ENCODE measurements around the gene FGGY. TPM values are rescaled to one million over a fixed set of nuclear protein-coding genes. Genes with fewer than 3 reads are reported as not detected.

The FGGY gene
- total RNA-seq, 1 experiment from 2014 or later, result 14.6 TPM

- H3K4me1 Mint-ChIP-seq, result peaks cover 7 to 8% of the 10 kb centered on the region in 2 experiments; a peak in 2 of 4 replicates
- Histone ChIP-seq H3K27ac (ENCODE audit: insufficient read length, low read depth, low read length) (no peak overlapping the region), H3K4me1 (ENCODE audit: insufficient read depth, low read length) (no peaks in the 10 kb centered on the region), H3K9me3 (ENCODE audit: control insufficient read depth, low read depth, low read length) (no peaks in the 10 kb centered on the region), H3K56ac (ENCODE audit: insufficient read length, low read depth, low read length) (no peak overlapping the region), H3K4ac (ENCODE audit: low read depth, low read length) (no peak overlapping the region), H2BK12ac (ENCODE audit: insufficient read length, low read depth, low read length) (no peak overlapping the region), H4K91ac (ENCODE audit: insufficient read length, low read depth, low read length) (no peak overlapping the region), H3K14ac (ENCODE audit: insufficient read depth, low read length) (no peak overlapping the region), H2AFZ (ENCODE audit: low read length) (no peak overlapping the region), H3K4me2 (ENCODE audit: insufficient read depth, insufficient read length, low read length) (no peak overlapping the region), H4K5ac (ENCODE audit: insufficient read length, low read depth, low read length) (no peak overlapping the region), H3K9ac (ENCODE audit: extremely low read depth, insufficient read length, low read length) (no peak overlapping the region), H3K79me2 (ENCODE audit: insufficient read depth, low read length) (no peaks in the 10 kb centered on the region), H3K79me1 (ENCODE audit: insufficient read depth, low read depth, low read length, poor library complexity, severe bottlenecking) (no peaks in the 10 kb centered on the region), H2BK20ac (ENCODE audit: low read depth, low read length, poor library complexity, severe bottlenecking) (no peak overlapping the region), H2BK120ac (ENCODE audit: low read depth, low read length, poor library complexity, severe bottlenecking) (no peak overlapping the region), H3K27me3 (ENCODE audit: insufficient read depth, low read length) (no peaks in the 10 kb centered on the region), H2AK5ac (ENCODE audit: insufficient read length, low read length) (no peak overlapping the region), H2BK15ac (ENCODE audit: low read depth, low read length) (no peak overlapping the region), H3K23me2 (ENCODE audit: insufficient read length, low read depth, low read length, poor library complexity, severe bottlenecking) (no peaks in the 10 kb centered on the region), H4K8ac (replicated peaks; ENCODE audit: insufficient read length, low read depth, low read length) (no peak overlapping the region), H3K23ac (ENCODE audit: insufficient read length, low read depth, low read length) (no peak overlapping the region), H2BK5ac (ENCODE audit: insufficient read length, low read length) (no peak overlapping the region), H3T11ph (ENCODE audit: low read length) (no peak overlapping the region), H3K18ac (ENCODE audit: insufficient read length, low read depth, low read length) (no peak overlapping the region), H4K20me1 (ENCODE audit: control insufficient read depth, insufficient read depth, insufficient read length) (no peaks in the 10 kb centered on the region)
- no peak for DNase-seq
- H3K27me3 Mint-ChIP-seq (ENCODE audit: low read depth), result no peaks in the 10 kb centered on the region
- H3K36me3 Mint-ChIP-seq (ENCODE audit: insufficient read depth in 1 of 3, low read depth in 3 of 3), result no peaks in the 10 kb centered on the region
- no peak for TF ChIP-seq CTCF (conservative IDR thresholded peaks at IDR 0.05)
- no peak overlapping the region for H3K4me3 Mint-ChIP-seq
- H3K27ac Mint-ChIP-seq, result no peak overlapping the region; a peak in 1 of 7 replicates
- no CpG with 5 or more reads among the region's 5 CpGs for WGBS (ENCODE audit: extremely low coverage, insufficient read length, low lambda C conversion rate)
- H3K9me3 Mint-ChIP-seq, result no peaks in the 10 kb centered on the region
Observed at GRCh38 chr1:59543211-59543668, 246.3 kb downstream of the FGGY start.
